Measurements from ENCODE around the gene RASA2.
A peak's percentile ranks its signal among the peaks of the same experiment; 100 is the strongest.

DNA sequence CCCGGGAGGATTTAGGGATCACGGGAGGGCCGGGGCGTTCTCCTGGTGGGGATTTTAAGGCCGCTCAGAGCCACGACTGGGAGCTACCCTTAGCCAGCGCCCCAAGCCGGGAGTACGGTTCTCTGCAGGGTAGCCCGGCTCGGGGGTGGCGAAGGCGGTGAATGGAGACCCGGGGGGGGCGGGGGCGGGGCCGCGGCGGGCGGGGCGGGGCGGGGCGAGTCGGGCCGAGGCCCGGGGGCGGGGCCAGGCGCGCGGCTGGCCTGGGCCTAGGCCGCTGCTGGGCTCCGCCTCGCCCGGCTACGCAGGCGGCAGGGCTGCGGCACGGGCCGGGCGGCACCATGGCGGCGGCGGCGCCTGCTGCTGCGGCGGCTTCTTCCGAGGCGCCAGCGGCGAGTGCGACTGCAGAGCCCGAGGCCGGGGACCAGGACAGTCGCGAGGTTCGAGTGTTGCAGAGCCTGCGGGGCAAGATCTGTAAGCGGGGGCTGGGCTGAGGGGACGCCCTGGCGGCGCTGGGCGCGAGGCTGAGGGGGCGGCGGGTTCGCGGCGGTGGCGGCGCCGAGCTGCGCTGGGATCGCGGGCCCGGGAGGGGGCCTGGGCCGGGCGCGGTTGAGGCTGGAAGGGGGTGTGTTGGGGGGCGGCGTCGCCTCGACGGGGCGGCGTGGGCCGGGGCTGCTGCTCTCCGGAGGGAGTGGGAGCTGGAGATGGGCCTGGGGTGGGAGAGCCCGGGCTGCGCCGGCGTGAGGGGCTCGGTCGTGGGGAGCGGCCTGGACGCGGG lies at the start of gene RASA2:
- TF ChIP-seq POLR2A (IDR thresholded peaks at IDR 0.05; ENCODE audit: control extremely low read depth in 1 of 2, low read depth in 2 of 2, low read length in 2 of 2) = peak; percentile 80 to 92; a peak in 2 of 3 replicates
- TF ChIP-seq, protein P1, sequence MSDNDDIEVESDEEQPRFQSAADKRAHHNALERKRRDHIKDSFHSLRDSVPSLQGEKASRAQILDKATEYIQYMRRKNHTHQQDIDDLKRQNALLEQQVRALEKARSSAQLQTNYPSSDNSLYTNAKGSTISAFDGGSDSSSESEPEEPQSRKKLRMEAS (IDR thresholded peaks at IDR 0.05) = no peak
- TF ChIP-seq, protein P2, sequence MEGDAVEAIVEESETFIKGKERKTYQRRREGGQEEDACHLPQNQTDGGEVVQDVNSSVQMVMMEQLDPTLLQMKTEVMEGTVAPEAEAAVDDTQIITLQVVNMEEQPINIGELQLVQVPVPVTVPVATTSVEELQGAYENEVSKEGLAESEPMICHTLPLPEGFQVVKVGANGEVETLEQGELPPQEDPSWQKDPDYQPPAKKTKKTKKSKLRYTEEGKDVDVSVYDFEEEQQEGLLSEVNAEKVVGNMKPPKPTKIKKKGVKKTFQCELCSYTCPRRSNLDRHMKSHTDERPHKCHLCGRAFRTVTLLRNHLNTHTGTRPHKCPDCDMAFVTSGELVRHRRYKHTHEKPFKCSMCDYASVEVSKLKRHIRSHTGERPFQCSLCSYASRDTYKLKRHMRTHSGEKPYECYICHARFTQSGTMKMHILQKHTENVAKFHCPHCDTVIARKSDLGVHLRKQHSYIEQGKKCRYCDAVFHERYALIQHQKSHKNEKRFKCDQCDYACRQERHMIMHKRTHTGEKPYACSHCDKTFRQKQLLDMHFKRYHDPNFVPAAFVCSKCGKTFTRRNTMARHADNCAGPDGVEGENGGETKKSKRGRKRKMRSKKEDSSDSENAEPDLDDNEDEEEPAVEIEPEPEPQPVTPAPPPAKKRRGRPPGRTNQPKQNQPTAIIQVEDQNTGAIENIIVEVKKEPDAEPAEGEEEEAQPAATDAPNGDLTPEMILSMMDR (IDR thresholded peaks at IDR 0.05; ENCODE audit: control extremely low read depth in 1 of 3, insufficient read depth in 1 of 3, low read depth in 1 of 3, low read length in 3 of 3) = 0 out of 4 replicates have a peak, but pooled peaks of 1 of the 3 experiments have one; percentile 1
- TF ChIP-seq TBP (IDR thresholded peaks at IDR 0.05; ENCODE audit: low read depth, low read length) = no peak
- no peak for TF ChIP-seq EZH2 (IDR thresholded peaks at IDR 0.05; ENCODE audit: low read depth, low read length, severe bottlenecking)
- no peak for TF ChIP-seq EGR1 (IDR thresholded peaks at IDR 0.05; ENCODE audit: borderline replicate concordance, low read depth, low read length)
- peak; percentile 76 for TF ChIP-seq TAF1 (IDR thresholded peaks at IDR 0.05; ENCODE audit: low read depth, low read length)
- no peak for TF ChIP-seq CHD1 (IDR thresholded peaks at IDR 0.05; ENCODE audit: low read depth, low read length)
- no peak for TF ChIP-seq GABPA (IDR thresholded peaks at IDR 0.05; ENCODE audit: borderline replicate concordance, insufficient read depth, low read length)
- no peak for TF ChIP-seq TEAD4 (IDR thresholded peaks at IDR 0.05; ENCODE audit: low read depth, low read length)
- TF ChIP-seq SUZ12 (IDR thresholded peaks at IDR 0.05; ENCODE audit: low read length) = no peak
- TF ChIP-seq, protein P3, sequence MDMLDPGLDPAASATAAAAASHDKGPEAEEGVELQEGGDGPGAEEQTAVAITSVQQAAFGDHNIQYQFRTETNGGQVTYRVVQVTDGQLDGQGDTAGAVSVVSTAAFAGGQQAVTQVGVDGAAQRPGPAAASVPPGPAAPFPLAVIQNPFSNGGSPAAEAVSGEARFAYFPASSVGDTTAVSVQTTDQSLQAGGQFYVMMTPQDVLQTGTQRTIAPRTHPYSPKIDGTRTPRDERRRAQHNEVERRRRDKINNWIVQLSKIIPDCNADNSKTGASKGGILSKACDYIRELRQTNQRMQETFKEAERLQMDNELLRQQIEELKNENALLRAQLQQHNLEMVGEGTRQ (IDR thresholded peaks at IDR 0.05; ENCODE audit: low read length) = no peak
- TF ChIP-seq JUN (IDR thresholded peaks at IDR 0.05; ENCODE audit: low read depth, low read length) = no peak

Data from H1 (cell line).